Mesodermal cell (in vitro differentiated cells): Measurements from ENCODE around the gene CHRND.

Experiments
- H3K27ac ChIP-seq: 2 replicates; pipeline ENCODE4 v1.7.0; 2013; ENCODE audit warnings: mild to moderate bottlenecking, low read depth, low read length, moderate library complexity; ENCODE audit not compliant: severe bottlenecking
- H3K36me3 ChIP-seq: 2 replicates; pipeline ENCODE4 v1.7.1; 2013; ENCODE audit warnings: mild to moderate bottlenecking, low read length, moderate library complexity; ENCODE audit not compliant: control insufficient read depth, insufficient read depth
- H3K4me1 ChIP-seq: one replicate; pipeline ENCODE4 v1.7.1; 2013; ENCODE audit warnings: mild to moderate bottlenecking, low read length; ENCODE audit not compliant: insufficient read depth, control insufficient read depth, poor library complexity, severe bottlenecking
- H3K4me3 ChIP-seq: 2 replicates; pipeline ENCODE4 v1.7.0; 2013; ENCODE audit warnings: low read length, control low read depth, mild to moderate bottlenecking; ENCODE audit not compliant: insufficient read depth, poor library complexity, severe bottlenecking; ENCODE audit errors: extremely low read depth
- H3K9me3 ChIP-seq: 2 replicates; pipeline ENCODE4 v1.7.1; 2013; ENCODE audit warnings: mild to moderate bottlenecking, low read length, moderate library complexity; ENCODE audit not compliant: control insufficient read depth
- WGBS, 2 experiments: methylation state at CpG; one replicate each; pipeline ENCODE4 v1.1.5; 2013; ENCODE audit warnings: missing lambda C conversion rate in 2 of 2; ENCODE audit not compliant: insufficient coverage in 2 of 2; 5-methylcytosine and 5-hydroxymethylcytosine counted together

Gene CHRND

DNA sequence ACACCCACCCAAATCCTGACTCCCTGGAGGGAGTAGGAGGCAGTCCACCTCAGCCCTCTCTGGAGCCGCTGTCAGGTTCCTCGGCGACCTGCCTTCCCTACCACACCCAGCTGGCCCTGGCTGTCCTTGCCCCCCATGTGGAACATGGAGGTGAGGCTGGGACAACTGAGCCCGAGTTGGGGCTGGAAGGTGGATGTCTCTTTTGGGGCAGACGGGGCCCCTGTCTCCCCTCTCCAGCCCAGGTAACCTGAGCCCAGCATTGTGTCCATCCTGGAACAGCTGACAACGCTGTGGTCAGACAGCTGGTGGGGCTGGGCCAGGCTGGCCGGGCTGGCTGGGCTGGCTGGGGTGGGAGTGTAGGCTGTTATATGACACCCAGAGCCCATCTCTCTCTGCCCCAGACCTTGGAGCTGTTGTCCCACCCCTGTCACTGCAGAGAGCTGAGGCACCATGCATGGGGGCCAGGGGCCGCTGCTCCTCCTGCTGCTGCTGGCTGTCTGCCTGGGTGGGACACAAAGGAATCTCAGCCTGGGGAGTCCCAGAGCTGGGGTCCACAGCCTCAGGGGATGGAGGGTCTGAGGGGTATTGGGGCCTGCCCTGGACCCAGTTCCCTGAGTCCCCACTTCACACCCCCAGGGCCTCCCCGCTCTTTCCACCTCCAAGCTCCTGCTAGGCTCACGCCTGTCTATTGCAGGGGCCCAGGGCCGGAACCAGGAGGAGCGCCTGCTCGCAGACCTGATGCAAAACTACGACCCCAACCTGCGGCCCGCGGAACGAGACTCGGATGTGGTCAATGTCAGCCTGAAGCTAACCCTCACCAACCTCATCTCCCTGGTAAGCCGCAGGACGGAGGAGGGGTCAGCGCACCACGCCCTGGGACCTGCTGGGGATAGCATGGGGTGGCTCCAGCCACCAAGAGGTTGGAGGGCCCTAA lies 13.6 kb downstream of the CHRND start, which contains the start of gene CHRNG:
CHRNG (plus strand) TSS at position 395 of the 934 bp plus-strand sequence; CDS start at position 451, 56 bp downstream.
- Histone ChIP-seq H3K27ac (no peak within 1 kb of the TSS), H3K4me3 (no peak within 1 kb of the TSS), H3K9me3 (peaks cover 5% of the 10 kb centered on the region), H3K4me1 (peaks cover 2% of the 10 kb centered on the region), H3K36me3 (no peaks in the 10 kb centered on the region)
- WGBS, 2 experiments, result 86% methylated on average over 14 to 17 of the region's 23 CpGs

DNA sequence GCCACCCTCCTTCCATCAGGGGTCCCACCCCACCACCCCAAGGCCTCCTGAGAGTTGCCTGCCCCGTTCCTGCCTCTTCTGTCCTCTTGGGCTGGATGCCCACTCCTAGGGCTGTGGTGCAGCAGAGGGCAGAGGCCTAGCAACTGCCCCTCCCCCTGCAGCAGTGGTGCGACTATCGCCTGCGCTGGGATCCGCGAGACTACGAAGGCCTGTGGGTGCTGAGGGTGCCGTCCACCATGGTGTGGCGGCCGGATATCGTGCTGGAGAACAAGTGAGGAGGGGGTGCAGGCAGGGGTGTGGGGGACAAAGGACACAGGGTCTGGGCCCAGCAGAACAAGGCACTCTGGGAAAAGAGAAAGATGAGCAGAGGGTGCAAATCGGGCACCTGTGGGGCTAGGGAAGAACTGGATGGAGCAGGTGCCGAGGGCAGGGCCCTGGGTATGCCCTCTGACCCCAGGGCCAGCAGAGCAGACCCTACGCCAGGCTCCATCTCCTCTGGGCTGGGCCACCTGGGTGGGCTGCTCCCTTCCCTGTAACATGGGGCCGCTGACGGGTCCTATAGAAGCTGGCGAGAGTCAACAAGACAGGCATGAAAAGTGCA lies 14.6 kb downstream of the CHRND start:
- H3K36me3 ChIP-seq, result no peaks in the 10 kb centered on the region
- no peak overlapping the region for H3K4me3 ChIP-seq
- H3K27ac ChIP-seq, result no peak overlapping the region
- 93 to 96% methylated on average over 15 to 17 of the region's 17 CpGs for WGBS, 2 experiments
- peaks cover 2% of the 10 kb centered on the region for H3K4me1 ChIP-seq
- peaks cover 5% of the 10 kb centered on the region for H3K9me3 ChIP-seq

DNA sequence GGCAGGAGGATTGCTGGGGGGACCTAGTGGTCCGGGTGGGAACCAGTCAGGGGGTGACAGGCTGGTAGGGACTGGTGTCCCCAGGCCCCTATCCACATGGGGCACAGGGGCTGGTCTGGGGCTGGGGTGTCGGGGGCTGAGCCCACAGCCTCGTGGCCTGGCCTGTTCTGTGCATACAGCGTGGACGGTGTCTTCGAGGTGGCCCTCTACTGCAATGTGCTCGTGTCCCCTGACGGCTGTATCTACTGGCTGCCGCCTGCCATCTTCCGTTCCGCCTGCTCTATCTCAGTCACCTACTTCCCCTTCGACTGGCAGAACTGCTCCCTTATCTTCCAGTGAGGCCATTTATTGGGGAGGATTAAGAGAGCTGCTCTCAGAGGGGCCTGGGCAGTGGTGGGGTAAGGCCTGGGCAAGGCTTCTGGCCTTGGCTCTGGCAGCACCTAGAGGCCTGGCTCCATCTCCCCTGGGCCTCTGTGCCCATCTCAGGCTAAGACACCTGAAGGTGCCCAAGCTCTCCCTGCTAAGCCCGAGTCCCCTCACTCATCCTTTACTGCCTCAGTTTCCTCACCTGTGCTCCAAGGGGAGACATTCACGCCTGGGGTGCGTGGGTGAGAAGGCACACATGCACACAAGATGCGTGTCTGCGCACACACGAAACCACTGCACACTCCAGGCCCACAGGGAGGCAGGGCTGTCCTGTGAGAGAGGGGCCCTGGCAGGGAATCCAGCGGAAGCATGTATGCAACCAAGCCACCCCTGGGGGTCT lies 15.4 kb downstream of the CHRND start:
- H3K27ac ChIP-seq, result no peak overlapping the region
- WGBS, 2 experiments, result 93% methylated on average over 14 to 18 of the region's 19 CpGs
- peaks cover 2% of the 10 kb centered on the region for H3K4me1 ChIP-seq
- H3K36me3 ChIP-seq, result peaks cover 1% of the 10 kb centered on the region
- no peaks in the 10 kb centered on the region for H3K9me3 ChIP-seq
- H3K4me3 ChIP-seq, result no peak overlapping the region

DNA sequence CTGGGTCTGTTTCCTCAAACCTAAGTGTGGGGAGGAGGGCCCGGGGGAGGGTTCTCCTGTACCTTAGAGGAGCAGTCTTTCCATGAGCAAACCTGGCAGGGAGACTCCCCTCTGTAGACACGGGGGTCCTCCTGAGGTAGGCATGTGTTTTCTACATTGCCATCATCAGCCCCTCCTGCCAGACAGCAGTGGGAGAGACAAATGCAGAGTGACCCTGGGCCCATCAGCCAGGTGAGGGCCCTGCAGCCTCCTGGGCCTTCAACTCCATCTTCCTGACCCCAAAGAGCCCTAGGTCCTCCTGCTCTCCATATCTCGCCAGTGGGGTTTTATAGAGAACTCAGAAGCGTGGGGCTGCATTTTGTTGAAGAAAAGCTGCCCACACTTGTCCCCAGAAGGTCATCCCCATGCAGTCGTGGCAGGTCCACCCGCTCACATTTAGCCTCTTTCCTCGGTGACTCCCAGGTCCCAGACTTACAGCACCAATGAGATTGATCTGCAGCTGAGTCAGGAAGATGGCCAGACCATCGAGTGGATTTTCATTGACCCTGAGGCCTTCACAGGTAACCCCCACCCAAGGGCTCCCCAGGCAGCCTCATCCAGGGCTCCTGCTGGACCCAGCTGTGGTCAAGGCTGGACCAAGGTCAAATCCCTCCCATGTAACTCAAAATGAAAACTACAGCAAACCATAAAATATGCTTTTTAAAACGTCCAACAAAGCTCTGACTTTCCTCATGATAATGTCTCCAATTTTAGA lies 16.2 kb downstream of the CHRND start:
- Histone ChIP-seq H3K4me3 (no peak overlapping the region), H3K27ac (no peak overlapping the region), H3K9me3 (no peaks in the 10 kb centered on the region), H3K4me1 (peaks cover 2% of the 10 kb centered on the region), H3K36me3 (peaks cover 9% of the 10 kb centered on the region)
- 81 to 87% methylated on average over 7 to 9 of the region's 9 CpGs for whole genome bisulfite sequencing, 2 experiments

GRCh38 chr2:232542715-232543467 lies 16.9 kb downstream of the CHRND start:
- H3K9me3 ChIP-seq, result no peaks in the 10 kb centered on the region
- WGBS, 2 experiments, result 94 to 95% methylated on average over 18 to 20 of the region's 20 CpGs

GRCh38 chr2:232543491-232543890 lies 17.5 kb downstream of the CHRND start:
- H3K4me1 ChIP-seq, result peaks cover 2% of the 10 kb centered on the region
- H3K9me3 ChIP-seq, result no peaks in the 10 kb centered on the region
- no peak overlapping the region for H3K4me3 ChIP-seq
- 97 to 100% methylated on average over 12 to 13 of the region's 14 CpGs for WGBS, 2 experiments
- H3K27ac ChIP-seq, result no peak overlapping the region
- peaks cover 21% of the 10 kb centered on the region for H3K36me3 ChIP-seq

More at GRCh38 chr2:232542715-232543467, 16.9 kb downstream of the CHRND start:
- H3K36me3 ChIP-seq, result peaks cover 15% of the 10 kb centered on the region
- H3K4me1 ChIP-seq, result peaks cover 2% of the 10 kb centered on the region
- no peak overlapping the region for H3K27ac ChIP-seq
- no peak overlapping the region for H3K4me3 ChIP-seq

DNA sequence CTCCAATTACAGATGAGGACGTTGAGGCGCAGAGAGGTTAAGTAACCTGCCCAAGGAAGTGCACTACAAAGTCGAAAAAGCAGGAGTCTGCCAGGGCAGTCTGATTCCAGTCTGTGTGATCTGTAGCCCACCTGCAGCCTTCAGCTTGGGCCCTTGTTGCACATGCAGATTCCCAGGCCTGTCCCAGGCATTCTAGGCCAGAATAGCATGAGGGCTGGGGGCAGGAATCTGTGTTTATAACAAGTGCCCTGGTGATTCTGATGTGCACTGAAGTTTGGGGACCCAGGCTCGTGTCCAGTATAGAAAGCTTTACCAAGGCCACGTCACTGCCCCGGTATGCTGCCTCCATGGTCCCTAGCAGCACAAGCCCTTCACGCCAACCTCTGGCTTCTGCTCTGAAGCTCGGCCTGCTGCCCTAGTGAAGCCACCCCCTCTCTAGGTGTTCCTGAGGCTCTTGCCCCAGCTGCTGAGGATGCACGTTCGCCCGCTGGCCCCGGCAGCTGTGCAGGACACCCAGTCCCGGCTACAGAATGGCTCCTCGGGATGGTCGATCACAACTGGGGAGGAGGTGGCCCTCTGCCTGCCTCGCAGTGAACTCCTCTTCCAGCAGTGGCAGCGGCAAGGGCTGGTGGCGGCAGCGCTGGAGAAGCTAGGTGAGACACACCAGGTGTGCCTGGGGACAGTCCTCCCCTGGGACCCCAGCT lies 18.1 kb downstream of the CHRND start:
- Histone ChIP-seq H3K27ac (no peak overlapping the region), H3K4me1 (peaks cover 2% of the 10 kb centered on the region), H3K36me3 (peaks cover 23% of the 10 kb centered on the region), H3K9me3 (no peaks in the 10 kb centered on the region), H3K4me3 (no peak overlapping the region)
- 91 to 92% methylated on average over 13 to 16 of the region's 19 CpGs for WGBS, 2 experiments

DNA sequence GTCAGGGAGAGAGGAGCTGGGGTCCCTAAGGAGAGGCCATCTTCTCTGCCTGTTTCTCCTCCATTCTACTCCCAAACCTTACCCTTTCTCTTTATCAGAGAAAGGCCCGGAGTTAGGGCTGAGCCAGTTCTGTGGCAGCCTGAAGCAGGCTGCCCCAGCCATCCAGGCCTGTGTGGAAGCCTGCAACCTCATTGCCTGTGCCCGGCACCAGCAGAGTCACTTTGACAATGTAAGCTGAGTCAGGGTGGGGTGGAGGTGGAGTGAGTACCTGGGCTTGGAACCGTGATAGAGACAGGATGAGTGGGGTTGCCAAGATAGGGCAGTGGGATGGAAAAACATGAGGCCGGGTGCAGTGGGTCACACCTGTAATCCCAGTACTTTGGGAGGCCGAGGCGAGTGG lies 18.7 kb downstream of the CHRND start:
- Histone ChIP-seq H3K4me1 (peaks cover 2% of the 10 kb centered on the region), H3K9me3 (no peaks in the 10 kb centered on the region), H3K4me3 (no peak overlapping the region), H3K27ac (no peak overlapping the region), H3K36me3 (peaks cover 23% of the 10 kb centered on the region)
- 87 to 100% methylated on average over 3 to 5 of the region's 6 CpGs for WGBS, 2 experiments
